ENCODE measurements around the gene MAP1B.
"Not testable (repeated sequence)": the region's sequence is repeated elsewhere in the genome, so short reads cannot be mapped to it uniquely, and the experiment has no call there.

MAP1B gene

DNA sequence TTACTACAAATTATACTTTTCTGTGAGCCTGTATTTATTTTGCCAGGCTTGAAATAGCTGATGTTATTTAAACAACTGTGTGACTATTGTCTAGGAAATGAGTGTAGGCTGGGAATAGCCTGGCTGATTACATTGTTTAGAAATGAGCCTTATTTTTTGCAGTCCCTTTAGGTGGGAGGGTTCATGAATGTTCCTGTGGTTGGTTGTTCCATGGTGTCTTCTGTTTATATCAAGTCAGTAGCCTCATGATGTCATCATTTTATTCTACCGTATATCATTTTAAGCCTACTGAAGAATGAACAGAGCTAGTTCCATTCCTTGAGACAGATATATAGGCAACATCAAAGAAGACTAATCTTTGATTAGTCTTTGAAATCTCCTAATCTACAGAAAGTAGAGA is 53.1 kb downstream of the MAP1B start:
- no peaks in the 10 kb centered on the region for H3K4me1 Mint-ChIP-seq
- no peak overlapping the region for H3K27ac Mint-ChIP-seq (ENCODE audit: low read depth)
- ATAC-seq (replicated peaks; ENCODE audit: extremely low read depth, poor library complexity, severe bottlenecking) (no peak), DNase-seq (ENCODE audit: low spot score in 2 of 2) (no peak)
- no peak overlapping the region for H3K4me3 Mint-ChIP-seq
- peaks cover 49% of the 10 kb centered on the region for H3K27me3 Mint-ChIP-seq
- H3K36me3 Mint-ChIP-seq (ENCODE audit: insufficient read depth) = no peaks in the 10 kb centered on the region
- no peaks in the 10 kb centered on the region for H3K9me3 Mint-ChIP-seq

DNA sequence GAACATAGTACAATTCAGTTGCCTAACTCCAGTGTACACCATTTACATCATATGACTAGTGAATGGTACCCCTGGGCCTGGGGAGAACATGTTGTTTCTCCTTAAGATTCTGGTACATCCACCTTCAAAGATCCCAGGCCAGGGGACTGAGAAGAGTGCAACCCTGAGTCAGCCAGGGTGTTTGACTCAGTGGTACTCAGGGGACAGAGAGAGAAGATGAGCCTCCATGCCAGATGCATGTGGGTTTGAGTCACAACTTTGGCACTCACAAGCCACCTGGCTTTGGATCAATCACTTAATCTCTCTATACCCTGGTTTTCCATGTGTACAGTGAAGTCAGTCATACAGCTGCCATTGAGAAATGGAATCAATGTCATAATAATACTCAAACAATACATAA is 53.7 kb downstream of the MAP1B start:
- DNase-seq (ENCODE audit: low spot score in 2 of 2) = no peak
- Mint-ChIP-seq H3K27ac (ENCODE audit: low read depth) (no peak overlapping the region), H3K36me3 (ENCODE audit: insufficient read depth) (no peaks in the 10 kb centered on the region), H3K4me3 (no peak overlapping the region), H3K9me3 (no peaks in the 10 kb centered on the region), H3K4me1 (no peaks in the 10 kb centered on the region), H3K27me3 (peaks cover 47% of the 10 kb centered on the region)
- no peak for ATAC-seq (replicated peaks; ENCODE audit: extremely low read depth, poor library complexity, severe bottlenecking)

DNA sequence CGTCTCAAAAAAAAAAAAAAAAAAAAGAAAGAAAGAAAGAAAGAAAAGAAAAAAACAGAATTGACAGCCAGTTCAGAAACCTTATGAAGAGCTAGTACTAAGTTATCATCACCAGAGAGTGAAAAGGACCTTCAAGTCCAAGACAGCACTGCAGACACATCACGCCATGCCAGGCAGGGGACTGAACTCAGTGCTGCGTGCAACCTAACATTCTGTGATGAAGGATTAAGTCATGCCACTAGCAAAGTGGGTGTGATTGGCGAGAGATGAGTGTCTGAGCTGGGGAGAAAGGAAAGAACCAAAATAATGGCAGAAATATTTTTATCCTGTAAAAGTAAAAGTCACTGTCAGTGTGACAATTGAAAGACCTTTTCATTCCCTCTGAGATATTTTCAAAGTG is 54.7 kb downstream of the MAP1B start:
- no peak for ATAC-seq (replicated peaks; ENCODE audit: extremely low read depth, poor library complexity, severe bottlenecking)
- H3K36me3 Mint-ChIP-seq (ENCODE audit: insufficient read depth) = no peaks in the 10 kb centered on the region
- DNase-seq (ENCODE audit: low spot score in 2 of 2) = no peak
- peaks cover 50% of the 10 kb centered on the region for H3K27me3 Mint-ChIP-seq
- H3K4me3 Mint-ChIP-seq = no peak overlapping the region
- H3K4me1 Mint-ChIP-seq = no peaks in the 10 kb centered on the region
- H3K27ac Mint-ChIP-seq (ENCODE audit: low read depth) = no peak overlapping the region
- no peaks in the 10 kb centered on the region for H3K9me3 Mint-ChIP-seq

DNA sequence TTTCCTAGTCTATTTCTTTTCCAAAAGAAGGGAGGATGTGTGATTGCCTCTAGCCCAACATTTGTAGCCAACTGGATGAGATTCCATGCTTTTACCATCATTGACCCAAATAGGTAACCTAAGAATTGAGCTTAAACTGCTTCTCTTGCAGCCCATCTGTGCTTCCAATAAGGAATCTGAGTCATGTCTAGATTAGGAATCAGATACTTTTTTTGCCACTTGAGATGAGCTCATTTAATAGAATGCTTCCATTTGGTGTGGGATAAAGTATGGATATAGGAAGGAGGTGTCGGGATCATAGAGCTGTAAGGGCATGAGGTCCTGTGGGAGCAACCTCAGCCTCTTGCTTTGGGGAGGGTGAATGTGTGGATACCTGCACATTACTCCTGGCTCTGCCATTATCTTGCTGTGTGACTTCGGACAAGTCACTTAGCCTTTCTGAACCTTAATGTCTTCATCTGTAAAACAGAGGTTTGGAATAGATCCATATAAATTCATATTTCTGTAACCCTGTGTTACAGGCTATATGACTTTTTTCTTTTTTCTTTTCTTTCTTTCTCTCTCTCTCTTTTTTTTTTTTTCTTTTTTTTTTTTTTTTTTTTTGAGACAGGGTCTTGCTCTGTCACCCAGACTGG is 56.2 kb downstream of the MAP1B start:
- no peak overlapping the region for H3K27ac Mint-ChIP-seq (ENCODE audit: low read depth)
- peaks cover 66% of the 10 kb centered on the region for H3K27me3 Mint-ChIP-seq

DNA sequence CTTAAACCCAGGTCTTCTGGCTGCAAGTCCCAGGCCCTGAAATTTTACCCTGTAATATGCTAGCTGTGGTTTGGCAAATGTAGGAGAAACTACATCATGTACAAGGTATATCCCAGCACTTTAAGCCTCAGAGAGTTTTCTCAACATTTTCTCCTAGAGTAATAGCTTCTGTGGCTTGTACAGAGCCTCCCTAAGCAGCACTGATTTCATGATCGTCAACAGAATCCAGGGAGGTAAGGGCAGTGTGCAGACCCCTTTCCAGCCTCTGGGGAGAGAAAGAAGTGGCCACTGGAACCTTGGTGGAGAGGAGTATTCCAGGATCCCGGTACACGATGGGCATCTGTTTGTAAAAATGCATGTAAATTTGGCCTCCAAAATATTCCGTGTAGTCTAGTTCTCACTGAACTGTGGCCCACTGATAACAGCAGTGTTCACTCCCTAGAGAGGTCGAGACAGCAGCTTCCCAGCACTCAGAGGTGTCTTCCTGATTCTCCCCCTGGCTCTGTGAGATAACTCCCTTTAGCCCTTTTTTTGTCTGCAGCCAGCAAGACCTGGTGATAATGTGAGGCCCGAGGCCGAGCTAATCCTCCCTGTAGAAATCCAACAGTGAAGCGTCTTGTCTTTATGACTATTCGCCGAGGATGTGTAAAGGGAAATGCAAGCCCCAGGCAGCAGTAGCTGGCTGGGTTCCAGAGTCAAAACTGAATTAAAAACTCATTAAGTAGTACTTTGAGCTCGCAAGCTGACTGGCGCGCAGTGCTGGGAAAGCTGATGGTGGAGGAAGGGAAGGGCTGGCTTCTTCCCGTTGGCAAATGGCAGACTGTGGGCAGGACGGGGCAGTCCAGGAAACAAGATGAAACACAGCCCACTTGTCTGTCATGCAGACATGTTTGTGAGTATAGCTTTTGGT is 59.0 kb downstream of the MAP1B start:
- H3K27ac Mint-ChIP-seq (ENCODE audit: low read depth) = no peak overlapping the region
- no peak for ATAC-seq (replicated peaks; ENCODE audit: extremely low read depth, poor library complexity, severe bottlenecking)
- no peaks in the 10 kb centered on the region for H3K9me3 Mint-ChIP-seq
- no peaks in the 10 kb centered on the region for H3K36me3 Mint-ChIP-seq (ENCODE audit: insufficient read depth)
- H3K4me1 Mint-ChIP-seq = no peaks in the 10 kb centered on the region
- no peak overlapping the region for H3K4me3 Mint-ChIP-seq
- DNase-seq (ENCODE audit: low spot score in 2 of 2) = no peak
- peaks cover 94% of the 10 kb centered on the region for H3K27me3 Mint-ChIP-seq

More for the DNA sequence above, 56.2 kb downstream of the MAP1B start:
- Mint-ChIP-seq H3K4me3 (no peak overlapping the region), H3K9me3 (no peaks in the 10 kb centered on the region), H3K36me3 (ENCODE audit: insufficient read depth) (no peaks in the 10 kb centered on the region), H3K4me1 (no peaks in the 10 kb centered on the region)
- DNase-seq (ENCODE audit: low spot score in 2 of 2) = no peak
- ATAC-seq (replicated peaks; ENCODE audit: extremely low read depth, poor library complexity, severe bottlenecking) = no peak

DNA sequence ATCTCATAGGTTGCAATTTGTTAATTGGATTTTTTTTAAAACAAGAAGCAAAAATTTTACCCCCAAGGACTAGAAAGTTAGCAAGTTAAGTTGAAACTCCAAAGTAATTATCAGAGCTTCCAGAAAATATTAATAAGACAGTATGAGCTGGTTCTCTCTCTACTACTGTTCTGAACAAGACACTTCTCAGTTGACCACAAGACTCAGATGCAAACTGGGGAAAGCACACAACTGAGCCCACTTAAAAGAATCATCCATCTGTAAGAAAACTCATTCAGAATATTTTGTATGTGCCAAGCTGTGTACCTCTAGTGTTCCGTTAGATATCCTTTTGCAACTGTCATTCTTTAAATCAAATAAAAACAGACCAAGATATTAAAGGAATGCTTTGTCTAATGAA is 60.0 kb downstream of the MAP1B start:
- H3K27ac Mint-ChIP-seq (ENCODE audit: low read depth) = no peak overlapping the region
- H3K4me1 Mint-ChIP-seq = no peaks in the 10 kb centered on the region
- no peaks in the 10 kb centered on the region for H3K36me3 Mint-ChIP-seq (ENCODE audit: insufficient read depth)
- no peak overlapping the region for H3K4me3 Mint-ChIP-seq
- DNase-seq (ENCODE audit: low spot score in 2 of 2) = no peak
- H3K27me3 Mint-ChIP-seq = peaks cover 96% of the 10 kb centered on the region
- ATAC-seq (replicated peaks; ENCODE audit: extremely low read depth, poor library complexity, severe bottlenecking) = no peak
- H3K9me3 Mint-ChIP-seq = no peaks in the 10 kb centered on the region

DNA sequence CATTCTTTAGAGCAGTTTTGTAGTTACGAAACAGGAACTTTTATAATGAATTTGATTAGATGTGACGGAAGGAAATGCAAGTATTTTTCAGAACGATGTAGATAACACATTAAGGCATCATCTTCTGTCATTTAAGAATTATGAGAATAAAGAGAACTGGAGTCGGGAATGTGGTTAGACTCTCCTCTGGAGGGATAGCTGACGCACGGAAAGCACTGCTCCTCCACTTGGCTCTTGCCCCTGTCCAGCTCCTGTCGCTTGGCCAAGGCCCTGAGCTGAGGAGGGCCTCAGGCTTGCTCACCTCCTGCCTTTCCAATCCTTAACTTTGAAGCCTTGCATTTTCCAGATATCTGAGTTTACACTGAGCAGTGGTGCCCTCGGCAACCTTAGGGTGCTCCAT is 60.5 kb downstream of the MAP1B start:
- Mint-ChIP-seq H3K27ac (ENCODE audit: low read depth) (no peak overlapping the region), H3K27me3 (peaks cover 96% of the 10 kb centered on the region), H3K9me3 (no peaks in the 10 kb centered on the region), H3K4me3 (no peak overlapping the region), H3K36me3 (ENCODE audit: insufficient read depth) (no peaks in the 10 kb centered on the region), H3K4me1 (no peaks in the 10 kb centered on the region)
- DNase-seq (ENCODE audit: low spot score in 2 of 2) (no peak), ATAC-seq (replicated peaks; ENCODE audit: extremely low read depth, poor library complexity, severe bottlenecking) (no peak)

DNA sequence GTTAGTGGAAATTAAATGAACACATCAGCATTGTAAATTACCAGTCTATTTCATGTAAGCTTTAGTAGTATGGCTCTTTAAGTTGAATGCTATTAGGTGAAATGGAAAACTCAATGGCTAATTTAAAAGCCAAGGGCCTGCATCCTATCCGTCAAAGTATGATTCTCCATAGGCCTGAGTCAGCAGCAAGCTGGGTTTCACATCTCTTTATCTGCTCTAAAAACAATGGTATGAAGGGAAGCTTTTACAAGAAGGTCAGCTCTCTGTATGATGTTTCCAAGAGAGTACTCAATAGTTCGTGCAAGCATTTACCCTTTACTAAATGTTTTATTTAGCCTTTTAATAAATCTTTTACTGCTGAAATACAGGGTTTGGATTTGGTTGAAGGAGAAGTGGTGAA is 62.8 kb downstream of the MAP1B start:
- no peaks in the 10 kb centered on the region for H3K9me3 Mint-ChIP-seq
- no peaks in the 10 kb centered on the region for H3K36me3 Mint-ChIP-seq (ENCODE audit: insufficient read depth)
- no peaks in the 10 kb centered on the region for H3K4me1 Mint-ChIP-seq
- ATAC-seq (replicated peaks; ENCODE audit: extremely low read depth, poor library complexity, severe bottlenecking) = no peak
- no peak for DNase-seq (ENCODE audit: low spot score in 2 of 2)
- peaks cover 89% of the 10 kb centered on the region for H3K27me3 Mint-ChIP-seq
- H3K4me3 Mint-ChIP-seq = no peak overlapping the region
- no peak overlapping the region for H3K27ac Mint-ChIP-seq (ENCODE audit: low read depth)

DNA sequence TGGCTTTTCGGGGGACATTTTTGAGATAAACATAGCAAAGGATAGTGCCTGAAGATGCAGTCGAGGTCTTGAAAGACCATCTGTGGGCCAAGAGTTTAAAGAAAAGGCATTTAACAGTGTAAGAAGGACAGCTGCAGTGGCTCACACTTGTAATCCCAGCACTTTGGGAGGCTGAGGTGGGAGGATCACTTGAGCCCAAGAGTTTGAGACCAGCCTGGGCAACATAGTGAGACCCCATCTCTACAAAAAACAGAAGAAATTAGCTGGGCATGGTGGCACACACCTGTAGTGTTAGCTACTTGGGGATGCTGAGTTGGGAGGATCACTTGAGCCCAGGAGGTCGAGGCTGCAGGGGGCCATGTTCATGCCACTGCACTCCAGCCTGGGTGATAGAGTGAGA is 63.9 kb downstream of the MAP1B start:
- peaks cover 93% of the 10 kb centered on the region for H3K27me3 Mint-ChIP-seq
- H3K4me3 Mint-ChIP-seq; H3K36me3 Mint-ChIP-seq (ENCODE audit: insufficient read depth); DNase-seq (ENCODE audit: low spot score in 2 of 2); ATAC-seq (replicated peaks; ENCODE audit: extremely low read depth, poor library complexity, severe bottlenecking); H3K27ac Mint-ChIP-seq (ENCODE audit: low read depth); H3K9me3 Mint-ChIP-seq; H3K4me1 Mint-ChIP-seq: not testable (repeated sequence)

DNA sequence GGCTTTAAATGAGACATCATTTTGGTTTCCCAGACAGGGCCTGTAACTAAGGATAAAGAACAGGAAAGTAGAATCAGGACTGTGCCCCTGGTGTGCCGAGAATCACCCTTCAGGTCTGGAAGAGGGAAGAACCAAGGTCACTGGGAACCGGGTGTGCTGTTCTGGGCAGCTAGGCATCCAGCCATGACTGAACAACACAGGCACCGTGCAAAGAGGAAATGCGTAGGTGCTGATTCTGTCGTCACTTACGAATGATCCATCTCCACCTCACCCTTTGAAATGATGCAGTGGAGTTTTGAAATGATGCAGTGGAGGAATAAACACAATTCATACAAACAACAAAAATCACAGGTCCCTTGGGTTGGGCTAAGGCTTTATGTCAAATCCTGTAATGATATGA is 64.4 kb downstream of the MAP1B start:
- Mint-ChIP-seq H3K4me3 (no peak overlapping the region), H3K27me3 (peaks cover 93% of the 10 kb centered on the region), H3K27ac (ENCODE audit: low read depth) (no peak overlapping the region), H3K9me3 (no peaks in the 10 kb centered on the region), H3K4me1 (no peaks in the 10 kb centered on the region), H3K36me3 (ENCODE audit: insufficient read depth) (no peaks in the 10 kb centered on the region)
- DNase-seq (ENCODE audit: low spot score in 2 of 2) (no peak), ATAC-seq (replicated peaks; ENCODE audit: extremely low read depth, poor library complexity, severe bottlenecking) (peak; percentile 46)

DNA sequence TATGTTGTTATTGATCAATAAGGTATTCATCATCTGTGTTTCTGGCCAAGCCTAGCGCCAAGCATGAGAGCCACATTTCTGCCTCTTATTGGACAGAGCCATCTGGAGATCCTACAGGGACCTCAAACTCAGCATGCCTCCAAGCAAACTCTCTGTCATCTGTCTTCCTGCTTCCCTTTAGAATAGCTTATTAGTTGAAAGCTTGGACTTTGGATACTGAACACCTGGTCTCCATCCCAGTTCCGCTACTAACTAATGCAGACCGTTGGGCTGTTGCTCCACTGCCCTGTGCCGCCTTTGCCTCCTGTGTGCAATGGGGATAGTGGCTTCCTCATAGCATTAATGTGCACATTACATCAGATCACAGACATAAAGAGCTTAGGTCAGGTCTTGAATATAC is 65.5 kb downstream of the MAP1B start:
- H3K4me3 Mint-ChIP-seq = no peak overlapping the region
- DNase-seq (ENCODE audit: low spot score in 2 of 2) (no peak), ATAC-seq (replicated peaks; ENCODE audit: extremely low read depth, poor library complexity, severe bottlenecking) (no peak)
- no peaks in the 10 kb centered on the region for H3K9me3 Mint-ChIP-seq
- H3K36me3 Mint-ChIP-seq (ENCODE audit: insufficient read depth) = no peaks in the 10 kb centered on the region
- H3K27me3 Mint-ChIP-seq = peaks cover 93% of the 10 kb centered on the region
- no peak overlapping the region for H3K27ac Mint-ChIP-seq (ENCODE audit: low read depth)
- no peaks in the 10 kb centered on the region for H3K4me1 Mint-ChIP-seq

DNA sequence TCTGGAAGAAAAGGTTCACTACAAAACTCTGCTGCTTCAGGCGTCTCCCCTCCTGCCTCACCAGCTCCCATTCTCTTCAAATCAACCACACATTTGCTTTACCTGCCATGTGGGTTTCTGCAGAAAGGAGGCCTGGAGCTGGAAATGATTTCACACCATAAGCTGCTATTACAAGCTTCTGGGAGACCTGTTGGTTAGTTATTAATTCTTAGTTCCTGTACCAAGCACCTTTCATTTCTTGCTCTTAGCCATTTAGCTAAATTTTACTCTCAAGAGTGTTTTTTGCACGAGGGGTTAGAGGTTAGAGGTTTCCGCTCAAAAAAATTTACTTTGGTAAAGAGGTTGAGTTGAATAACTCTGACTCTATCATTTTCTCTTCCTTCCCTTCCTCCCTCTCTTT is 70.3 kb downstream of the MAP1B start:
- DNase-seq (ENCODE audit: low spot score in 2 of 2) (no peak), ATAC-seq (replicated peaks; ENCODE audit: extremely low read depth, poor library complexity, severe bottlenecking) (no peak)
- Mint-ChIP-seq H3K4me1 (no peaks in the 10 kb centered on the region), H3K27me3 (peaks cover 93% of the 10 kb centered on the region), H3K9me3 (no peaks in the 10 kb centered on the region), H3K27ac (ENCODE audit: low read depth) (no peak overlapping the region), H3K36me3 (ENCODE audit: insufficient read depth) (no peaks in the 10 kb centered on the region), H3K4me3 (no peak overlapping the region)

Measured in central memory CD8-positive, alpha-beta T cell (primary cell).